HG02943 (cell line): Measurements from ENCODE around the gene PDE3A.
"Not testable (repeated sequence)": the region's sequence is repeated elsewhere in the genome, so short reads cannot be mapped to it uniquely, and the experiment has no call there.

ENCODE experiments used
- ATAC-seq: cut with Tn5 transposase; IDR thresholded peaks from one replicate; pipeline ENCODE4 v1.9.1; 2021; ENCODE audit warnings: mild to moderate bottlenecking, low read depth, moderate library complexity; ENCODE audit not compliant: unreplicated experiment

PDE3A gene

DNA sequence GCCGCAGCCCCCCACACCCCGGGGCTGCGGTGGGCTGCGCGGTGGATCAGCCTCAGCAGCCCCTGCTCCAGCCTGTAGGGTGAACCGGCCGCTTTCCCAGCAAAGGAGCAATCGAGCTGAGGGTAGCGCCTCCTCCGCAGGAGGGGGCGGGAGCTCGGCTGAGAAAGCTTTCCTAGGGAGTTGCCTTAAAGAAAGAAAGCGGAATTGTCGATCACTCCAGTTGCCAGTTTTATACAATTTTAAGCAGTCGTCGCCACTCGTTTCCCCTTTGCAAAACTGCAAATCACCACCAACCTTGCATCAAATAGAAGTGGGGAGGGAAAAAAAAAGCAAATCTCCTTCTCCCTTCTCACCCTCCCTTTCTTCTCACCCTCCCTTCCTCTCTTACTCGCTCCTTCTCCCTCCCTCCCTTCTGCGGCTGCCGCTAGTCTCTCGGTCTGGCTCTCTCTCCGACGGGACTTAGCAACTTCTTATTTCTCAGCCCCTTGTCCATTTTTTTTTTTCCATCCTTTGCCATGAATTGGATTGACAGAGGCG is at the start of gene PDE3A:
Gene PDE3A, plus strand, starts transcription at position 424 of the 537 bp plus-strand sequence. CDS start 748 bp downstream, outside the sequence.
- no peak for ATAC-seq

DNA sequence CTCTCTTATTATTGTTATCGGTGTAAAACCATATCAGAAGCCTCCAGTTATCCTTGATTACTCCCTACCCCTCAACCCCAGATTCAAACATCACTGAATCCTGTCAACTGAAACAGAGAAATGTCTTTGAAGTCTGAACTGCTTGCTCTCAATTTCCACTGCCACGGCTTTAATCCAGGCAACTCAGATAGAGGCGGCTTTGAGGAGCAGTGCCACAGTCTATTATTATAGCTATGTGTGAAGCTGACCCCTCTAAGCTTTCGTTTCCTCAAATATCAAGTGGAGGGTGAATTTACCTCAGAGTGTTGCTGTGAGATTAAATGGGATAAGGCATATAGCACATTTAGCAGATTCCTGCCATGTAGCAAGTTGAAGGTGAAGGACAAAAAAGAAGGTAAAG is 49.0 kb upstream of the PDE3A start:
- ATAC-seq: no peak

DNA sequence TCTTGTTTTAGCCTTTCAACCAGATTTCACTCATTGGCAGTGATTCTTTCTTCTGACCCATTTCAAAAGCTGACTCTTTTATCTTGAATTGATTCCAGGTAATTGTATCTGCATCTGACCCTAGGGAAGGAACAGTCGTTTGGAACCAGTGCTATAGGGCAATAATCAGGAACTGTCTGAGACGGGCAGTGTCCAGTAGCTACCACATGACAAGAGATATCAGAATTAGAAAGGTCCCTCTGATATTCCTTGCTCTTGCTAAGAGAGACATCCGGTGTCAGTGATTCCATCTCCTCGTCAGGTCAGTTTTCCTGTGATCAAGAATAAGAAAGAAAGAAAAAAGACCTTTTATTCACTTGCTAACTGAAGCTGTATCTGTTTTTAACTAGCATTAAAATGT is 47.8 kb upstream of the PDE3A start:
- ATAC-seq: no peak

DNA sequence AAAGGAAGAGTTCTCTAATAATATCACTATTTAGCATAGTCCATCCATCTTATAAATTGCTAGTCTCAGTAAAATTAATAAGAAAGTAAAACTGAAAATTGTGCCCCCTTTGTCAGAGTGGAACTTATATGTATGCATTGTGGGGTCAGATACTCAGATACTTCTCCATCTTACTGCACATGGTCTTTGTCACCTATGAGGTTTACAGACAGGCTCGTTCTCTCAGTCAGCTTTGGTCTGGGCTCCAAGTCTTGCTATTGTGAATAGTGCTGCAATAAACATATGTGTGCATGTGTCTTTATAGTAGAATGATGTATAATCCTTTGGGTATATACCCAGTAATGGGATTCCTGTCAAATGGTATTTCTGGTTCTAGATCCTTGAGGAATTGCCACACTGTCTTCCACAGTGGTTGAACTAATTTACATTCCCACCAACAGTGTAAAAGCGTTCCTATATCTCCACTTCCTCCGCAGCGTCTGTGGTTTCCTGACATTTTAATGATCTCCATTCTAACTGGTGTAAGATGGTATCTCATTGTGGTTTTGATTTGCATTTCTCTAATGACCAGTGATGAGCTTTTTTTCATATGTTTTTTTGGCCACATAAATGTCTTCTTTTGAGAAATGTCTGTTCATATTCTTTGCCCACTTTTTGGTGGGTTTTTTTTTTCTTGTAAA is 37.4 kb upstream of the PDE3A start:
- not testable (repeated sequence) for ATAC-seq

DNA sequence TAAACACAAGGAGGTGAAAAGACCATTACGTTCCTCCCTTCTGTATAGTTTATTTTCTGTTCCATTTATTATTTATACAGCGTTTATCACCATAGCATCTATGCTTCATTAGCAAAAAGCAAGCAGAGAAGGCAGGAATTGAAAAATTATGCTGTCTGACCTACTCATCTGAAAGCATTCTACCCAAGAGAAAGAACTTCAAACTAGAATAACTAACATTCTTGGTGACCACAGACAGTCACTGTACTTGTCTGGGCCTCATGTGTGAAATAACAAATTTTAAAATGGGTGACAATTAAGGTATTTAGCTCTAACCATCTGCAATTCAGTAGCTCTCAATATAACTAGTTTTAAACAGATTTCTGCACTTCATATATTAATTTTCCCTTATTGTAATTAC is 29.3 kb upstream of the PDE3A start:
- no peak for ATAC-seq

DNA sequence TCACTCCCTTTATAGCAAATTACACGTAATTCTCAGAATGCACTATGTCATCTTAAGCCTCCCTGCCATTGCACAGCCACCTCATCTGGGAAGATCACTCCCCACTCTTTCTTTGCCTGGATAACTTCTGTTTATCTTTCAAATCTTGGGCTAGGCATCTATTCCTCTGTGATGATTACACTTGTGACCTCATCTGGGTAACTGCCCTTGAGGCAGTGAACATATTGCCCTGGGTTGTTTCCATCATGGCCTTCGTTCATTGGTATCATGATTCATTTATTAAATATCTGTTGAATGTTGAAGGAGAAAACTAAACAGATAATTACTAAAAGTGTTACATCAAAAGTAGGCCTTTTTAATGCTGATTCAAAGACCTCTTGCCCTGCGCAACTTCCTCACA is 26.2 kb upstream of the PDE3A start:
- no peak for ATAC-seq

DNA sequence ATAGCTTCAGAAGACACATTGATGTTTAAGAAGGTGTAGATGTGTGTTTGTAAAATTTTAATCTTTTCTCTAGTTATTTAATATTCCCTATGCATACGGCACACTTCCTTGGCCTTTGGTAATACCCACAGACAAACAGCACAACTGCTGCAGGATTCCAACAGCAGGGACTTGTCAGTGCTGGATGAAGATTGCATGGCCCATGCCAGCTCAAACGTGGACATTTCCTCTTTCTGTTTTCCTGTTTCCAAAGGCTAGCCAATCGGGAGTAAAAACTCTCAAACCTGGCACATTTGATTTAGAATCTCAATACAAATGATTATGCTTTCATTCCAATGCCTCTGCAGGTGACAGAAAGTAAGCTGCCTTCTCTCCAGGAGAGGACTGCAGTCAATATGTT is 22.5 kb upstream of the PDE3A start:
- ATAC-seq: no peak

DNA sequence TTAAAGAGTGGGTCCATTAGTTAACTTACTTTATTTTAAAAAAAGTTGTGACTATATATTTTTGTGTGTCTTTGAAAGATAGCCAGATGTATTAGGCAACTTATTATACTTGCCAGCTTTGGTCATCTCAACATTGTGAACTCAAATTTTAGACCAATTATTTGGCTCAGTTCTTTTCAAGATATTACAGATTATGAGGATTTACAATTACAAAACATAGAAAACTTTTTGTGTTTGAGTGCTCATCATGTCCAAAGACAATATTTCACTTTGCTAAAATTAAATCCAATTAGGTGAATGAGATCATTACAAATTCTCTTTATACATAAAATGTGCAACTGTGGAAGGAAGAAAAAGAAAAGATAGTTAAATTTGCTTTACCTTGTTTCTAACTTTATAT is 18.3 kb upstream of the PDE3A start:
- no peak for ATAC-seq

DNA sequence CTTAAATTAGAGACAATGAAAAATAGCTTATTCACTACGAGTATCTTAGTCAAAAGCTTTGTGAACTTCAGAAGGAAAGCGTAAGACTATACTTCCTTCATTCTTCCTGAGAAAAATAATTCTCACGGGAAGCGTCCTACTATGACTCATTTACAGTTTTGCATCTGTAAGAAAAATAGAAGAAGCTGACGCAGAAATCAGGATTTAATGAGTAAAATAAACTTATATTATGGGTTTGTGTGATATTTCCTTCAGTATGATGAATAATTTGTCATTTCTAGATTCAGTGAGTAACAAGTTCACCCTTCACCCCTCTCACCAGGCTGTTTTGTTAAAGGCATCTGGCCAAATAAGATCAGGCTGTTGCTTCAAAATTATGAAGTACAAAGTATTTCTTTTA is 17.8 kb upstream of the PDE3A start:
- no peak for ATAC-seq

DNA sequence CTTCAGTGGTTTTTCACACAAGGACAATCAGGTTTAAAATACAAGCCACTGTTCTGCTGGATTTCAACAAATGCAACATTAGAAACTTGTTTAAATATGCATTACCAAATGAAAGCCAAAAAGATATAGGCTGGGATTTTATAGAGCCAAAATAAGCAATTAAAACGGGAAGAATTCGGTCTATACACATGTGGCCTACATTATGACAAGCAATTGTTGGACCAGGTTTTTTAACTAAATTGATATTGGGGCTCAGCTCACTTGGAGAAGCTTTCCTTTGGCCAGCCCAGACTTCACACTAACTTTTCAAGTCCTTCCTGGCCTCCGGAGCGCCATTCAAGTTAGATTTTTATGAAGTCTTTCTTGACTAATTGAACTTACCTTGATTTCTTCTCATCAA is 16.9 kb upstream of the PDE3A start:
- no peak for ATAC-seq

DNA sequence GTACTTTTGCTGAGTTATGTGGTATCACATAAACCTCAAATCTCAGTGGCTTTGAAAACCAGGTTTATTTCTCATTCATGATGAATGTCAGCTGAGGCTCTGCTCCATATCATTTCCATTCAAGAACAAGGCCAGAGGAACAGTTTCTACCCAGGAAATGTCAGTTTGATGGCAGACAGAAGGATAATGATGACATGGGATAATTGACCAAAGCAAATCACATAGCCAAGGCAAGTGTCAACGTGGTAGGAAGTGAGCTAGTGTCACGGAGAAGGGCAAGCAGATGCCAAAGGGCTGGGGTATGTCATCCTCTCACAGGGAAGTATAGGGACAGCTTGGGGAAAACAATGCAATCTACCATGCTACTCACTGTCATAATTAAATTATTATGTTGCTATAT is 12.3 kb upstream of the PDE3A start:
- no peak for ATAC-seq

DNA sequence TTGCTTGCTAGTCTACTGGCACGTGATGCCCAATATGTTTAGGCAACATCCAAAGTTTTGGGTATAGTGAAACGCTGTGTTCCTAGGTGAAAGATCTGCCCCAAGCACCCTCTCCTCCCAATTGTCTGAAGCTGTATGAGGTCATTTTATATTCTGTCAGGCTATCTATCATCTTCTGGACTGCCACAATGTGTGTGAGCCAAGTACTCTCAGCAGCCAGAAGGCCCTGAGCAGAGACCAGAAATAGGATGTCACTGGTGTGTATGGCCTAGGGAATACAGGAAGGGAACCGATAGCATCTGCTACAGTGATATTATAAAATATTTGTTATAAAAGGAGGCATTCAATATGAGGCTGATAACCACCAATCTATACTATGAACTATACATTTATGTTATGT is 7.9 kb upstream of the PDE3A start:
- ATAC-seq: no peak

DNA sequence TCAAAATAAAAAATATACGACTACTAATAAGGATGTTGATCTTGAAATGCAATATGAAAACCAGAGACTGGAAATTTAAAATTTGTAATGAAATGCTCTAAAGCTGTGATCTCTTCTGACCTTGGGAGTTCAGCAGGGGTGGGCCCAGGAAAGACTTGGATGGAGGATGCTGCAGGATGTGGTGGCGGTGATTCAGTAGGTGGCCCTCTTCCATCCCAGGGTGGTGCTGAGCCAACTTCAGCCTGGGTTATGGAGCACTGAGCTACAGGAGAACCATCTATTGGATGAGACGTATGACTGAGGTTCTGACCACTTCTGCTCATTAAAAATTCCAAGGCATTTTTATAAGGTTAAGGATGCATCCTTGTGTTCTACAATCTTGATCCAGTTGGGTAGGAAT is 6.9 kb upstream of the PDE3A start:
- ATAC-seq: no peak

DNA sequence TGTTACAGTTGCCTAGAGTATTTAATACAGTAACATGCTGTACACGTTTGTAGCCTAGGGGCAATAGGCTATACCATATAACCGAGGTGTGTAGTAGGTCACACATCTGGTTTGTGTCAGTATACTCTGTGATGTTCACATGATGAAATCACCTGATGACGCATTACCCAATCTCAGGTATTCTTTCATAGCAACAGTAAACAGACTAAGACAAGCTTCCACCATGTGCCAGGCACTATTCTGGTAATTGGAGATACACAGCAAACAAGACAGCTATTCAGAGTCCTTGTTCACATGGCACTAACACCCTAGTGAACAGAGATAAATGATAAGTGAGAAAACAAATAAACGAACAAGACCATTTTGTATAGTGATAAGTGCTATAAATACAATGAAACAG is 3.8 kb upstream of the PDE3A start:
- ATAC-seq: no peak

DNA sequence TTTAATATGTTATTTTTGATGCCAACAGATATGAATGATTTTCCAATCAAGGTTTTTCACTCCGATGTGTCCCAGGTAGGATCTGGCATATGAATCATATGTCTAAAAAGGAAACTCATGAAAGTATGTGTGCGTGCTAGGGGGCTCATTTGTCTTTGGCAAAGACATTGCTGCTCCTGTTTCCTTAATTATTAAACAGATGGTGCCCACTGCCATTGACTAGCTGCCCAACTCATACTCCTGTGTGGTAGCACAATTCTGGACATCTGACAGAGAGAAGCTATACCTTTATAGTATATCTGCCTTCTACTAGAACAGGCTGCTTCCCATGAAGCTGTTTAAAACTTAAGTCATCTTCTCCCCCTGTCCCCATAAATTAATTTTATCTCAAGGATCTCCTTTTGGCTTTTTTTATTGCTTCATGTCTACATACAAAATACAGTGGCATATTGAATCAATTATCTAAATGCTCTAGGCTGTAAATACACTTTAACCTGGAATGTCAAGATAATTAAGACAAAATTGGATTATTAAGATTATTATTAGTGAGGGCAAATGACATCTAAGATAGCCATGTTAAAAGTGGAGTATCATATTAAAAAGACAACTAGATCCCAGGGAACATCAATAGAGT is 1.4 kb upstream of the PDE3A start:
- ATAC-seq: no peak

DNA sequence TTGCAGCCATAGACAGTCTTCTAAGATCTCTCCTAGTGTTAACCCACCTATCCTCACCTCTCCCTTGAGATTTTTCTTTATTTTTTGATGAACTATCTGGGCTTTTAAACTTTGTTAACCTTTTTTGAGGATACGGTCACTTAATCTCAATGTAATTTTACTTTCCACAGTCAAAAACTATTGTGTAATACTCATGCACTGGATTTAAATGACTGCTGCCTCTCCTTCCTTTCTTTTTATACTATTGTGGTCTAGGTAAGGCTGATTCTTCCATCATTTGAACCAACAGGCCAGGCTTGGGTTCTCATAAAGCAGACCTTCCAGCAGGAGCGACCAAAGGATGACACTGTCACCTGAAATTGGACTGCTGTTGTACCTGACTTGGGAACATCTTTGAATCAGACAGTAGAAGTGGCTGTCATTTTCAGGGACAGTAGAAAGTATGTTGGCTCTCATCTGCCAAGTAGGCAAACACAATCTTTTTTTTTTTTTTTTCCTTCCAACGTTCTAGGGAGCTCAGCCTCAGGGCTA is 689 bp upstream of the PDE3A start:
- no peak for ATAC-seq

DNA sequence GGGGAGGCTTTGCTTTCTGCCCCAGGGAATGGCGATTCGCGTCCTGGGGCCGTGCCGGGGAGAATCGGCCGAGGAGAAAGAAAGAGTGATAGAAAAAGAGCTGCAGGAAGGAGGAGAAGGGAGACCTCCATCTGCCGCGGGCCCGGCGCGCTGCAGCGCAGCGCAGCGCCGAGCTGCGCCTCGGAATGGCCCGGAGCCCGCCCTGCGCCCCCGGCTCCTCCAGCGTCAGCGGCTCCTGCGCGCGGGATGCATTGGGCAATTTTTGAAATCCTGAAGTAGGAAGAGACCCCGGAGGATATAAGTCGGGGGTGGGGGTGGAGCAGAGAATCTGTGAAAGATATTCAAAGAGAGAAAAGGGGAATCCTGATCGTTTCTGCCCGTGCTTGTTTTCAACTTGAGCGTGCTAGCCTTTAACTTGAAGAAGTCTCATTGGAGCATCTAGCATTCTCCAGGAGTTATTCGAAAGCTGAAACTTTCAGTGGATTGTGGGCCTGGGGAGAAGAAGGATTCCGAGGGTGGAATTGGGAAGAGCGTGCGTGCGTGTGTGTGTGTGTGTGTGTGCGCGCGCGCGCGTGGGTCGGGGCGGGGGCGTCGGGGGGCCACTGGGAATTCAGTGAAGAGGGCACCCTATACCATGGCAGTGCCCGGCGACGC is 441 bp downstream of the PDE3A start:
- ATAC-seq: no peak

DNA sequence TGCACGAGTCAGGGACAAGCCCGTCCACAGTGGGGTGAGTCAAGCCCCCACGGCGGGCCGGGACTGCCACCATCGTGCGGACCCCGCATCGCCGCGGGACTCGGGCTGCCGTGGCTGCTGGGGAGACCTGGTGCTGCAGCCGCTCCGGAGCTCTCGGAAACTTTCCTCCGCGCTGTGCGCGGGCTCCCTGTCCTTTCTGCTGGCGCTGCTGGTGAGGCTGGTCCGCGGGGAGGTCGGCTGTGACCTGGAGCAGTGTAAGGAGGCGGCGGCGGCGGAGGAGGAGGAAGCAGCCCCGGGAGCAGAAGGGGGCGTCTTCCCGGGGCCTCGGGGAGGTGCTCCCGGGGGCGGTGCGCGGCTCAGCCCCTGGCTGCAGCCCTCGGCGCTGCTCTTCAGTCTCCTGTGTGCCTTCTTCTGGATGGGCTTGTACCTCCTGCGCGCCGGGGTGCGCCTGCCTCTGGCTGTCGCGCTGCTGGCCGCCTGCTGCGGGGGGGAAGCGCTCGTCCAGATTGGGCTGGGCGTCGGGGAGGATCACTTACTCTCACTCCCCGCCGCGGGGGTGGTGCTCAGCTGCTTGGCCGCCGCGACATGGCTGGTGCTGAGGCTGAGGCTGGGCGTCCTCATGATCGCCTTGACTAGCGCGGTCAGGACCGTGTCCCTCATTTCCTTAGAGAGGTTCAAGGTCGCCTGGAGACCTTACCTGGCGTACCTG is 1.1 kb downstream of the PDE3A start:
- ATAC-seq: no peak

DNA sequence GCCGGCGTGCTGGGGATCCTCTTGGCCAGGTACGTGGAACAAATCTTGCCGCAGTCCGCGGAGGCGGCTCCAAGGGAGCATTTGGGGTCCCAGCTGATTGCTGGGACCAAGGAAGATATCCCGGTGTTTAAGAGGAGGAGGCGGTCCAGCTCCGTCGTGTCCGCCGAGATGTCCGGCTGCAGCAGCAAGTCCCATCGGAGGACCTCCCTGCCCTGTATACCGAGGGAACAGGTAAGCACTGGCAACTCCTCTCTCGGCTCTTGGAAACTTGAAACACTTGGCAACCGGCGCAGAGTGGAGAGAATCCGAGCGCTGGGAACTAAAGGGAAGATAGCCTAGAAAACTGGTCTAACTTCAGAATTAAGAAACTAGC is 1.7 kb downstream of the PDE3A start:
- ATAC-seq: no peak

DNA sequence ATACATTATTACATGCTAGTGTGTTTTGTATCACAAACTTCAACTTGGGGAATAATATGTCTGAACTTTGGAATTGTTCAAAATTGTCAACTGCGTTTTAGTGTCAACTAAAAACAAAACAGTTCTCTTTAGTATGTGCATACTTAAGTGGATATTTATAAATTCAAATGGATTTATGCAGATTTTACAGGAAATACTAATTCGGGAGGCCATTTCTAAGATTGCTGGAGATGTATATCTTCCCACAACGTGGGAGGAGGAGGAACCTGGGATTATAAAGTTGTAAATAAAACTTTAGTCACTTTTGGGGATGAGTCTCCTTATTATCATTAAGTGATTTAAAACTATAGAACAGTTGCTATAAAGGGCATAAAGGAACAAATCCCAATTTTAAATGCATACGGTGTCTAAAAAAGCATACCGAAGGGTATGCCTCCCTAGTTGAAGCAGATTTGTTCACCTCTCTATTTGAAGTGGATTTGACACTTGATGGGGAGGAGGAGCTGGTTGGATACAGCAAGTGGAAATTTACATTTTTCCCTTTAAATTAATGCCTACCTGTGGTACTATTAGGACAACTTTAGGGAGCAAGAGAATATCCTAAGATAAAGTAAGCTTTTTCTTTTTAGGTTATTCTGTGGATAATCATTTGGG is 2.7 kb downstream of the PDE3A start:
- ATAC-seq: no peak
